Spleen (tissue), 11 donors: Measurements from ENCODE around the gene ARSH. TPM values are rescaled to one million over a fixed set of nuclear protein-coding genes. Genes with fewer than 3 reads are reported as not detected.

Source experiments
- DNase-seq: peaks from one replicate; pipeline ENCODE4 v3.0.0-alpha.2; 2020
- H3K27ac ChIP-seq, 8 donors: fragments of 200-600 bp; sonication (generic) in 7 of 8; 1 replicate in 4 of 8; 2 replicates in 4 of 8; pipeline versions ENCODE4 v1.5.0 to v1.8.0; 2016 to 2021; ENCODE audit warnings: inconsistent platforms in 4 of 8, mild to moderate bottlenecking in 4 of 8, moderate library complexity in 1 of 8
- H3K27me3 ChIP-seq, 7 donors: fragments of 200-600 bp; sonication (generic) in 6 of 7; replicated peaks in 1 of 7; 1 replicate in 4 of 7; 2 replicates in 3 of 7; pipeline versions ENCODE4 v1.5.0 to v1.8.0; 2016 to 2021; ENCODE audit warnings: inconsistent platforms in 3 of 7, mild to moderate bottlenecking in 1 of 7
- H3K36me3 ChIP-seq, 6 donors: fragments of 200-600 bp; sonication (generic) in 5 of 6; 1 replicate in 4 of 6; 2 replicates in 2 of 6; pipeline versions ENCODE4 v1.5.0 to v1.8.0; 2016 to 2021; ENCODE audit warnings: inconsistent platforms in 2 of 6
- H3K4me1 ChIP-seq, 6 donors: fragments of 200-600 bp; sonication (generic) in 5 of 6; 1 replicate in 3 of 6; 2 replicates in 3 of 6; pipeline versions ENCODE4 v1.5.0 to v1.8.0; 2016 to 2021; ENCODE audit warnings: inconsistent platforms in 3 of 6
- H3K4me3 ChIP-seq, 8 donors: fragments of 200-600 bp; sonication (generic) in 7 of 8; 1 replicate in 4 of 8; 2 replicates in 4 of 8; pipeline versions ENCODE4 v1.5.0 to v1.8.0; 2016 to 2021; ENCODE audit warnings: inconsistent platforms in 4 of 8, mild to moderate bottlenecking in 4 of 8, moderate library complexity in 2 of 8
- H3K9me3 ChIP-seq, 8 donors: fragments of 200-600 bp; sonication (generic) in 7 of 8; 1 replicate in 4 of 8; 2 replicates in 4 of 8; pipeline versions ENCODE4 v1.5.0 to v1.8.0; 2016 to 2021; ENCODE audit warnings: inconsistent platforms in 4 of 8
- CTCF ChIP-seq, 11 experiments: fragments of 200-600 bp in 7 of 11; fragments of 450-650 bp in 4 of 11; sonication (generic) in 4 of 11; IDR thresholded peaks in 8 of 11; conservative IDR thresholded peaks in 3 of 11; 1 replicate in 7 of 11; 2 replicates in 4 of 11; pipeline versions ENCODE4 v1.4.0 to v1.8.0; 2016 to 2021; ENCODE audit warnings: antibody characterized with exemption in 11 of 11, inconsistent platforms in 4 of 11, mild to moderate bottlenecking in 1 of 11
- POLR2A ChIP-seq, 3 donors: fragments of 450-650 bp; IDR thresholded peaks; one replicate each; pipeline ENCODE4 v1.5.1; 2017; ENCODE audit warnings: antibody characterized with exemption in 3 of 3, mild to moderate bottlenecking in 1 of 3
- POLR2AphosphoS5 ChIP-seq, 3 donors: sonication (generic); formaldehyde crosslinking; IDR thresholded peaks; one replicate each; pipeline ENCODE4 v1.5.1; 2017; ENCODE audit warnings: antibody characterized with exemption in 3 of 3
- WGBS, 5 donors: extraction: QIAGEN DNeasy Blood & Tissue Kit in 3 of 5; methylation state at CpG; one replicate each; pipeline versions ENCODE4 v1.1.5 to v1.1.7; 2013 to 2018; 5-methylcytosine and 5-hydroxymethylcytosine counted together
- intact Hi-C: fragments of 100-400 bp; cut with DNase I; formaldehyde crosslinking; loops from one replicate; pipeline ENCODE4 v1.15.0; 2023; ENCODE audit warnings: low total_unique reads
- polyA plus RNA-seq, 3 donors: library from polyadenylated mRNA; stranded (reverse); fragments of 200-250 nt; gene quantifications; one replicate each; pipeline ENCODE4 v1.2.1, GENCODE V29; 2013
- total RNA-seq, 7 donors: library from RNA; depleted of rRNA in 3 of 7; stranded (reverse); fragments of >200 nt in 3 of 7; fragmentation: NEBNext Ultra II Directional in 4 of 7; extraction: Animal tissue kit (Norgen Biotek cat#: 25700) in 4 of 7; gene quantifications; one replicate each; pipeline versions ENCODE4 v1.1.0 to v1.2.1, GENCODE V29; 2016 to 2021
- donor health status: healthy with polysubstance abuse.
- donor health status: DM: no; HTN: no; CAD: no; lungs with moderate emphysema.
- donor health status: DM: no; HTN: no; CAD: no.
- donor health status: Bipolar disorder and iron deficiency.
- donor health status: healthy.
- donor health status: DM: no; HTN: no; CAD: no.
- donor health status: DM: yes; HTN: yes; CAD: no.

Gene ARSH
- total and polyA plus RNA-seq, 10 donors, result not detected

- peaks cover 0 to 6% (median 0%) of the 10 kb centered on the region in 6 donors for H3K4me1 ChIP-seq
- peaks cover 0 to 29% (median 0%) of the 10 kb centered on the region in 7 donors for H3K27me3 ChIP-seq
- no peak overlapping the region for H3K4me3 ChIP-seq
- intact Hi-C loops, result no loop called here
- no peaks in the 10 kb centered on the region for H3K9me3 ChIP-seq
- no peak for DNase-seq
- no peak overlapping the region for H3K27ac ChIP-seq
- TF ChIP-seq POLR2A (IDR thresholded peaks at IDR 0.05) (no peak), POLR2AphosphoS5 (IDR thresholded peaks at IDR 0.05) (no peak), CTCF (IDR thresholded peaks at IDR 0.05 in 8 of 11, conservative IDR thresholded peaks at IDR 0.05 in 3 of 11) (no peak)
- no peaks in the 10 kb centered on the region for H3K36me3 ChIP-seq
- WGBS, 5 donors, result 60 to 71% (median 70%) methylated on average over 6 of the region's 6 CpGs
Measured at GRCh38 chrX:2965965-2966364, 40.4 kb upstream of the ARSH start.

GRCh38 chrX:2967012-2967411, 39.3 kb upstream of the ARSH start:
- Histone ChIP-seq H3K9me3 (peaks cover 0 to 2% (median 0%) of the 10 kb centered on the region in 8 donors), H3K4me3 (no peak overlapping the region), H3K27ac (no peak overlapping the region), H3K36me3 (no peaks in the 10 kb centered on the region), H3K4me1 (peaks cover 0 to 6% (median 0%) of the 10 kb centered on the region in 6 donors), H3K27me3 (peaks cover 0 to 31% (median 0%) of the 10 kb centered on the region in 7 donors)
- DNase-seq, result no peak
- intact Hi-C loops, result no loop called here
- TF ChIP-seq POLR2AphosphoS5 (IDR thresholded peaks at IDR 0.05) (no peak), POLR2A (IDR thresholded peaks at IDR 0.05) (no peak), CTCF (IDR thresholded peaks at IDR 0.05 in 8 of 11, conservative IDR thresholded peaks at IDR 0.05 in 3 of 11) (no peak)
- 84 to 98% (median 88%) methylated on average over 3 of the region's 3 CpGs for WGBS, 5 donors

GRCh38 chrX:2967584-2967983, 38.8 kb upstream of the ARSH start:
- WGBS, 5 donors, result 83 to 89% (median 84%) methylated on average over 11 to 14 of the region's 14 CpGs
- Histone ChIP-seq H3K36me3 (no peaks in the 10 kb centered on the region), H3K27ac (no peak overlapping the region), H3K4me1 (peaks cover 0 to 6% (median 0%) of the 10 kb centered on the region in 6 donors), H3K9me3 (peaks cover 0 to 5% (median 0%) of the 10 kb centered on the region in 8 donors), H3K27me3 (peaks cover 0 to 30% (median 0%) of the 10 kb centered on the region in 7 donors), H3K4me3 (no peak overlapping the region)
- intact Hi-C loops, result no loop called here
- TF ChIP-seq POLR2AphosphoS5 (IDR thresholded peaks at IDR 0.05), result no peak
- no peak for TF ChIP-seq POLR2A (IDR thresholded peaks at IDR 0.05)
- DNase-seq, result no peak

DNA sequence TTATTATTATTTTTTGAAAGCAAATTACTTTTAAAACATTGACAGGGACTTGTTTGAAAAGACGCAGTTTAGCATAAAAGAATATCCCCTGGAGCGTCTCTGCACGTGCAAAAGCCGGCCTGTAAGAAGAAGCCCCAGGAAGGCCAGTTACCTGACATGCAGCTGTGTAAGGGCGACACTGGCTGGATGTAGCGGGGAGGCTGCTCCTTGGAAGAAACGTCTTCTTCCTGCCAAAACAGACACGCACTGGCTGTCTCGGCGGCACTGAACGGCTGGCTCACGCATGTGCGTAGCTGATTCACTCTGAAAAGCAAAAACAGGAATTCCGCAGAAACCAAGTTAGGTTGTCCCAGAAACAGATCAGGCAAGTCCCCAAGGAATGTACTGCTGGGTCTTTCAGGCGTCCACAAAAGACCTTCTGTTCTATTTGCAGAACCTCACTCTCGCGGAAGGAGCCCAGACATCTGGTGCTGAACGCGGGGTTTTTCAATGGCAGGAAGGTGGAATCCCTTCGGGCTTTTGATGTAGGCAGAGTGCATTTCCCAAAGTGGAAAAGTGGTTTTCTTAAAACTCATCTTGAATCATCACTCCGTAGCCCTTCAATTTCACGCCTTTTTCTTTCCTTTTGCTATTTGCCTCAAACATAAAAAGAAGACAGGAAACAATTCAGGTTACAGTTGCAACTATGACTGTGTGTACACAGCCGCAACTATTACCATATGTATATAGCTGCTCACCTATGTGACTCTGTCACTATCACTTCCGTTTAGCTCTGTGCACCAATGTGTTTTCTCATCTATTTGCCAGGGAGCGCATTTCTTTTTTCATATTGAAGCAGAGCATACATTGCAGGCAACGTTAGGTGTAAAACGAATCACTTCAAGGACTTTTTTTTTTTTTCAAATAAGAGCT, 38.1 kb upstream of the ARSH start:
- no peak overlapping the region for H3K27ac ChIP-seq
- WGBS, 5 donors, result 35 to 51% (median 49%) methylated on average over 19 to 27 of the region's 27 CpGs
- TF ChIP-seq POLR2A (IDR thresholded peaks at IDR 0.05) (no peak), POLR2AphosphoS5 (IDR thresholded peaks at IDR 0.05) (no peak), CTCF (IDR thresholded peaks at IDR 0.05 in 8 of 11, conservative IDR thresholded peaks at IDR 0.05 in 3 of 11) (no peak)
- H3K27me3 ChIP-seq, result peaks cover 0 to 28% (median 0%) of the 10 kb centered on the region in 7 donors
- peaks cover 0 to 6% (median 0%) of the 10 kb centered on the region in 6 donors for H3K4me1 ChIP-seq
- peaks cover 0 to 5% (median 0%) of the 10 kb centered on the region in 8 donors for H3K9me3 ChIP-seq
- intact Hi-C loops, result no loop called here
- DNase-seq, result no peak
- peak overlapping the region in 4 of 8 donors; percentile 2 to 35 (median 12) for H3K4me3 ChIP-seq
- no peaks in the 10 kb centered on the region for H3K36me3 ChIP-seq
